GM18507 (cell line): Measurements from ENCODE around the gene BAHD1.

Source experiments
- DNase-seq: peaks from one replicate; pipeline ENCODE4 v3.0.0; 2011; ENCODE audit warnings: low read depth; ENCODE audit not compliant: insufficient read length; ENCODE audit errors: extremely low spot score
- FAIRE-seq: peaks from 2 replicates; lab custom pipeline; 2011; peaks lifted over from hg19 to GRCh38; lab: Jason Lieb, UNC

Gene BAHD1

DNA sequence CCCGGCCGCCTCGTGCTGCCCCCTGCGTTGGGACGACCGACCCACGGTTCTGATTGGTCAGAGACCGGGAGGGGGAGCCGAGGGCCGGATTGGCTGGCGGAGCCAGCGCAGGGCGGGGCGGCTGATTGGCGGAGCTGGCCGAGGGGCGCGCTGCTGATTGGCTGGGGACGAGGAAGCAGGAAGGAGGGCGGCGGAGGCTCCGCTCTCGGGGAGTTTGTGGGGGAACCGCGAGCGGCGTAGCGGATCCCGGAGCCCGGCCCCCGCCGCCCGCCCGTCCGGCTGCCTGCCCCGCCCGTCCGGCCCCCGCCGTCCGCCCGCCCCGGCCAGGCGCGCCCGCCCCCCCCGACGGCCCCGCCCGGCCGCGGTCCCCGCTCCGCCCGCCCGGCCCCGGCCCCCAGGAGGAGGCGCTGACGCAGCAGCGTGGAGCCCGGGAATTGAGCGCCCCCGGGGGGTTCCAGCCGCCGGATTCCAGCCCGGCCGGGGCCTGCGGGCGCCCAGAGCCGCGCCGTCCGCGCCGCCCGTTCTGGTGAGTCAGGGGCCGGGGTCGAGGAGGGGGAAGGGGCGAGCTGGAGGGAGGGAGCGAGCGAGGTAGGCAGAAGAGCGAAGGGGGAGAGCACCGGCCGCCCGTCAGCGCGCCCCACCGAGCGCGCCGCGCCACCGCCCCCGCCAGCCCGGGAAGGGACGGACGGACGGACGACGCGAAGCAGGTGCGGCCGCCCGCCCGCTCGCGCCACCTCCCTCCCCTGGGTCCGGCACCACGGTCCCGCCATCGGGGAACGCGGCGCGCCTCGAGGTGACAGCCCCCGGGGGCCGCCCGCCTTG is at the start of gene BAHD1:
Gene BAHD1 (plus strand): TSS at position 211 of the 822 bp plus-strand sequence. CDS start 17,512 bp downstream, outside the sequence.
- FAIRE-seq (peak; percentile 93), DNase-seq (peak; percentile 100)

DNA sequence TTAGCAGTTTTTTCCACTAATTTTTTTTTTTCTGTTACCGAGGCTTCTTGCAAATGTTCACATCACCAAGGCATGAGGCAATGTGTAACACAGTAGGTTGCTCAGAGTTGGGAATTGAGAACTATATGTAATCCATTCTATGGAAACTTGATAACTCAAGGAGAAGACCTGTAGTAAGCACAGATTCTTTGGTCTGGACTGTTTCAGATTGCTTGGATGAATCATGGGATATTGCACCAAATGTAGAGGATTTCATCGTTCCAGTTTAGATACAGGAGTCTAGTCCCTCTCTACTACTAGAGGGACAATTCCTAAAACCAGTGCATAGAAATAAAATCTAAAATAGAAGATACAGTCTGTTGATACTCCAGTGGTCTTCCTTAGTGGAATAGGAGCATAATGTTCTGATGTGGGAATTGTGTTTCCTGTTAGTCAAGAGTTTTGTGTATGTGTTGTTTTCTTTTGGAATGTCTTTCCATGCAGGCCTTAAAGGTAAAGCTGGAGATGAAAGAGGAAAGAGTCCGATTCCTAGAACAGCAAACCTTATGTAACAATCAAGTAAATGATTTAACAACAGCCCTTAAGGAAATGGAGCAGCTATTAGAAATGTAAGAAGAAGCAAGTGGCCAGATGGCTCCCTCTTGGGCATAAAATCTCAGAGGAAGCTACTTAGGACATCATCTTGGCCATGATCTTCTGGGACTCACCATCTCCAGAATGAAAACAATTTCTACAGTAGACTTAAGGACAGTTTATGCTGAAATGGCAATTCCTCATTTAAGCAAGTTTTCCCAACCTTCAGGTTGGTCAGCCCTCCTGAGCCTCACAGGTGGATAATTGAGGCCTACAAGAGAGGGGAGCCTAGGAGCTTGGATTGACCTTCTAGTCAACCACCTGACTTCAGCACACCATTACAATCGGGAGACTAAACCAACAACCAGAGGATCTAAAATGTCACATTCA is 47.5 kb upstream of the BAHD1 start:
- FAIRE-seq (no peak), DNase-seq (no peak)

DNA sequence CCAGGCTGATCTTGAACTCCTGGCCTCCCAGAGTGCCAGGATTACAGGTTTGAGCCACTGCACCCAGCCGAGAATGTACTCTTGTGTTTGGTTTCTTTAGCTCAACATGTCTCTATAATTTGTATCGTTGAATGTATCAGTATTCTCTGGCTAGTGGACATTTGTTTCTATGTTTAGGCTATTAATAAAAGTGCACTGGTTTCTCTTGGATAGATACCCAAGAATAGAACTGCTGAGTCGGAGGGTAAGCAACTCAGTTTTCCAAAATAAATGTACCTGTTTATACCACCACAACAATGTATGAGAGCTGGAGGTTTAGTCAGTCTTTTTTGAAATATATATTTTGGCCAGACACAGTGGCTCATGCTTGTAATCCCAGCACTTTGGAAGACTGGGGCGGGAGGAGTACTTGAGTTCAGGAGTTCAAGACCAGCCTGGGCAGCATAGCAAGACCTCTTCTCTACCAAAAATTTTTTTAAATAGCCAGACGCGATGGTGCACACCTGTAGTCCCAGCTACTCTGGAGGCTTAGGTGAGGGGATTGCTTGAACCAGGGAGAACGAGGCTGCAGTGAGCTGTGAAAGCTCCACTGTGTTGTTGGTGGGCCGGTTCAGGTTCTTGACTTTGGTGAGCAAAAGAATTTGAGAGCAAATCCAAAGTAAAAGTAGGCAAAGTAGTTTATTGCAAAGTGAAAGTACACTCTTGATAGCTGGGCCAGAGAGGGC is 42.9 kb upstream of the BAHD1 start:
- DNase-seq, result no peak
- FAIRE-seq, result no peak

DNA sequence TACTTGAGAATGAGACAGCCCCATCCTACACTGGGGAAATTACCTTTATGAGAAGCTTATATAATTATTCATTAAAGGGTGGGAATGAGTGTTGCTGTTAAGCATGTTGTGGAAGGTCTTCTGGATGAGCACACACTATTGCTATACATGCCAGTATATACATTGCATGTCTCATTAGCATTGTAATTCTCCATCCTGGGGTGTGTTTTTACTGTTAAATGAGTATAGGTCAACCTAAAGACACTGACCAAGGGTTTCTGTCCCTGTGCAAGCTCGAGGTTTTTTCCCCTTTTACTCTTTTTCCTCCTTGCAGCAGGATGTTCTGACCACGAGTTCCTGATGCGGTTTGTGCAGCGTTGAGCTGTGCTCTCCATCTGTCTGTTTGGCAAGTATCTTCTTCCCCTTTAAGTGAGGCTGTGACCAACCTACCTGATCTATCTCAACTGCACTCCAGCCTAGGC is 42.3 kb upstream of the BAHD1 start:
- DNase-seq (no peak), FAIRE-seq (peak; percentile 94)

DNA sequence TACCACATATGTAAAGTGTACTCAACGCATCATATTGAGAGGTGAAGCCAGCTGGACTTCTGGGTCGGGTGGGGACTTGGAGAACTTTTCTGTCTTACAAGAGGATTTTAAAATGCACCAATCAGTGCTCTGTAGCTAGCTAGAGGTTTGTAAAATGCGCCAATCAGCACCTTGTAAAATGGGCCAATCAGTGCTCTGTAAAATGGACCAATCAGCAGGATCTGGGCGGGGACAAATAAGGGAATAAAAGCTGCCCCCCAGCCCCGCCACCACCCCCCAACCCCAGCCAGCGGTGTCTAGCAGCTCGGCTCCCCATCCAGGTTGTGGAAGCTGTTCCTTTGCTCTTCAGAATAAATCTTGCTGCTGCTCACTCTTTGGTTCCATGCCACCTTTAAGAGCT is 41.4 kb upstream of the BAHD1 start:
- no peak for FAIRE-seq
- no peak for DNase-seq

DNA sequence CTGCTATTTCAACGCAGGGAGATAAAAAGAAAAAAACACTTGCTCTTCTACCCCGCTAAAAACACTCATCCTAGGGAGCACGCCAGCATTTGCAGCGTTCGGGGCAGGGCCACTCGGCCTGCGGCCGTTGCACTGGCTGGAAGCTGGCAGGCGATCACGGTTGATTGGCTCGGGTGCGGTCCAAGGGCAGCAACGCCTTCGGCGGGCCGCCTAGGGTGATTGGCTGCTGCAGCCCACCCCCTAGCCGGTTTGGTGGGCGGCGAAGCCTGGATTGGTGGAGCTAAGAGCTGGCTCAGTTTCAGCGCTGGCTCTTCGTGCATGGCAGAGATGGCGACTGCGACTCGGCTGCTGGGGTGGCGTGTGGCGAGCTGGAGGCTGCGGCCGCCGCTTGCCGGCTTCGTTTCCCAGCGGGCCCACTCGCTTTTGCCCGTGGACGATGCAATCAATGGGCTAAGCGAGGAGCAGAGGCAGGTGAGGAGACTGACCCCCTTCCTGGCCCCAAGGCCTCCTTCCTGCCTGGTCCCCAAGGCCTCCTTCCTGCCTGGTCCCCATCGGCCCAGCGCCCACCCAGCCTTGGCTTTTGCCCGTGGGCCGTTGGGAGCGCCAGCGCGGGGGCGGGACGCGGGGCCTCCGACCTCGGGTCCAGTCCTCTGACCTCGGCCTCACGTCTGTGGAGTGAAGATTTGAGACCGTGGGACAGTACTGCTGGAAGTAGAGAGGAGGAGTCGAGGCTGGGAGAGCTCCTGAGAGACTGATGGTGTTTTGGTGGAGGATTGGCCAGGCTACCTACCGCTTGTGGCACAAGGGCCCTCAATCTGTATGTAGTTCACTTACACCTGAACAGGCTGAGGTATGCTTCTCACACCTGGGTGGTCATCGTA is 35.0 kb upstream of the BAHD1 start, which contains the start of gene IVD:
Gene IVD (plus strand): TSS at position 295 of the 881 bp plus-strand sequence. CDS start 33 bp downstream, at position 328.
- DNase-seq (peak; percentile 93), FAIRE-seq (peak; percentile 99)

DNA sequence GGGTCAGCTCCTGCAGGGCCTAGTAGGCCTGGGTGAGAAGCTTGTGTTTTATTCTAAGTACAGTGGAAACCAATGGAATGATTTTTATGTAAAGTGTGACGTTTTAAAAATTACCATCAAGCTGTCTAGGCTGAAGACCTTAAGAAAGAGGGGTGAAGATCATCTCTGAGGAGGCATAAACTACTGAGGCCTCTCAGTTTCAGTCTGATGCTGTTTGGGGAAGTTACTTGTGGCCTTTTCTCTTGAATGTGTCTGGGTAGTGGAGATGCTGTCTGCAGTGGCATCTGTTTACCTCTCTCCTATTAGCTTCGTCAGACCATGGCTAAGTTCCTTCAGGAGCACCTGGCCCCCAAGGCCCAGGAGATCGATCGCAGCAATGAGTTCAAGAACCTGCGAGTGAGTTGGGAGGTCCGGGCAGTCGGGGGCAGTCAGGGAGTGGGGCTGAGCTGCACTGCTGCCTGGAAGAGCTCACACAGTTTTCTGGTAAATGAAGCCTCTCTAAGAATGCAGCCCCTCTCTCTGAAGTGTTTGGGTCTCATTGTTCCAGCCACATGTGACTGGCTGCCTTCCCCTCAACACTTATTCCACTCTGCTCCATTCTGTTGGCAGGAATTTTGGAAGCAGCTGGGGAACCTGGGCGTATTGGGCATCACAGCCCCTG is 33.3 kb upstream of the BAHD1 start:
- DNase-seq (no peak), FAIRE-seq (peak; percentile 92)

DNA sequence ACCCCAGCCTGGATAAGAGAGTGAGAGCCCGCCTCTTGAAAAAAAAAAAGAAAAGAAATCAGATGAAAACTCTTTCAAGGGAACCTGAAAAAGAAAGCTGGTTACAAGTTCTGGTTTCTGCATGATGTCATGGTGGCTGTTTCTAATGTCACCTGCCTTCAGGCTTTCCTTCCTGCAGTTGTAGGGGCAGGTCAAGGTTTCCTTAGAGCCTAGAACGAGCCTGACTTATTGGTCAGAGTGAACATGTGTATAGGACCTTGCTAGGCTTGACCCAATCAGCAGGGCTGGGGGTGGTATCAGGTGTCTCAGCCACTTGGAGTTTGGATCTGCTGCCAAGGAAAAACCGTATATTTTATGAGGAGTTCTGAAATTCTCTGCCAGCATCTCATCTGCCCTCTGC is 31.4 kb upstream of the BAHD1 start:
- DNase-seq, result no peak
- peak; percentile 46 for FAIRE-seq

DNA sequence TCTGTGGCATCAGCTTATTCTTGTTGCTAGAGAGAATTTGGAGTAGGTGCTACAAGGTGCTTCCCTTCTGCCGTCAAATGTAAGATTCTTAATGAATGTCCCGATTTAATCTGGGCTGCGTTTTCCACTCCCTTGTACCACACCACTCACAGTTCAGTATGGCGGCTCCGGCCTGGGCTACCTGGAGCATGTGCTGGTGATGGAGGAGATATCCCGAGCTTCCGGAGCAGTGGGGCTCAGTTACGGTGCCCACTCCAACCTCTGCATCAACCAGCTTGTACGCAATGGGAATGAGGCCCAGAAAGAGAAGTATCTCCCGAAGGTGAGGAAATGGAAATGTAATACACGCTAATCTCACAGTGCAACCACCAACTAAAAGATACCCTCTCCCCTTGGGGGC is 30.3 kb upstream of the BAHD1 start:
- no peak for FAIRE-seq
- no peak for DNase-seq

DNA sequence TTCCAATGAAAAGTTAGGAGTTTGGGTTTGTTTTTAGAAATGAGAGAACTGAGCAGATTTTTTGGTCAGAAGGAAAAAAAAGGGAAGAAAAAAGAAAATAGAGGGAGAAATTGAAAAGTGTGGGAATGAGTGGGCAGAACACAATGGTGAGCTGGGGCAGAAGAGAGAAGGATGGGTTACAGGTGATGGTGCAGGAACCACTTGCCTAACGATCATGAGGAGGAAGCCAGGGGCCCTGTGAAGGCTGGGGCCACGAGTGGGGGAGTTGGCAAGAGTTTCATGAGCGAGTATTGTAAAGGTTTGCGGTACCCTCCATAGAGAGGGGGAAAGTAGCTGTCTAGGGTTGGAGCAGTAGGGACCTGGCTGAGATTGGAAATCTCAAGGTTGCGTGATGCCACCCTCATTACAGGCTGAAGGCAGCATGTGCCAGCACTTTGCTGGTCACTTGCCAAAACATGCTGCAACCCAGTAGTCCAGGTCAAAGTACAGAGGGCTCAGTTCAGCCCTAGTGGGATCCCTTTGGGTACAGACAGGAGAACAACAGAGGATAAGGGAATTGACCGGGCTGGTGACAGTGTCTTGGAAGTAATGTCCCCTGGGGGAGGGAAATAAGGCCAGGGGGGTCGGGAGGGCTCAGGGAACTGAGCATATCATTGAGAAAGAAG is 28.5 kb upstream of the BAHD1 start:
- FAIRE-seq, result no peak
- DNase-seq, result no peak

DNA sequence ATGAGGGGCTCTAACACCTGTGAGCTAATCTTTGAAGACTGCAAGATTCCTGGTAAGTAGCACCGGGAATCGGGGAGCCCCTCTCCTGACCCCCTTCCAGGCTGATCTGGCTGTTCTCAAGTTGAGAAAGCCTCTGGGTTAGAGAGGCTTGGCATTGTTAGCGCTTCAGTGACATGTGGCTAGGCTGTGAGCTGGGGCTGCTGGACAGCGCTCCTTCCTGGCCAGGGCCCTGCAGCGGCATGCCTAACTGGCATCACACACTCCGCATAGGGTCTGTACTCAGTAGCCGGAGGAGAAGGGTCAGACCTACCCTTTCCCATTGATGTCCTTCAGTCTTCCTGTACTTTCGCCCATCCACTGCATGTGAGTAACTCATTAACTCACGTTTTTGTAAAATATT is 27.7 kb upstream of the BAHD1 start:
- FAIRE-seq (no peak), DNase-seq (no peak)

DNA sequence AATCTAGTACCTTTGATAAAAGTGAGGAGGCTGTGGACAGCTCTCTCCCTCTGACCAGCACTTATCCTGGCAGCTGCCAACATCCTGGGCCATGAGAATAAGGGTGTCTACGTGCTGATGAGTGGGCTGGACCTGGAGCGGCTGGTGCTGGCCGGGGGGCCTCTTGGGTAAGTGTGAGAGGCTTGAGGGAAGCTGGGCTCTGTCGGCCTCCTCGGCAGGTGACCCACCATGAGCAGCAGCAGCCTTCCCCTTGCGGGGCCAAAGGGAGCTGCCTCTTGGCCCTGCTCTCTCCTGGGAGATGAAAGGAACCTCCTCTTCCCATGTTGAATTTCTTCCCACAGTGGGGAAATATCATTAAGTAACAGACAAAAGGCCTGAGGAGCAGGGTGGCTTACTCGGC is 25.9 kb upstream of the BAHD1 start:
- DNase-seq (no peak), FAIRE-seq (no peak)

DNA sequence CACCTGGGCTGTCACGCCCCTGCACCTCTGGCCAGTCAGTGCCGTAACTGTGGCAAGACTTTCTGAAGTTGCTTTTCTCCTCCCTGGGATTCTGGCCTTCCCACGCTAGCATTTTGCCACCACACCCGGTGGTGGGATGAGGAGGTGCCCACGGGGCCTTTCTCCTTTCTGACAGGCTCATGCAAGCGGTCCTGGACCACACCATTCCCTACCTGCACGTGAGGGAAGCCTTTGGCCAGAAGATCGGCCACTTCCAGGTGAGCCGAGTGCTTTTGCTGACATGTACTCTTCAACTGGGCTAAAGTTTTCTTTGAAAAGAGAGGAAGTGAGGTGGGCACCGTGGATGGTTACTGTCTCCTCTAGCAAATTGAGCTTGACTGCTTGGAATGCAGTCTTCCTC is 25.5 kb upstream of the BAHD1 start:
- DNase-seq (no peak), FAIRE-seq (no peak)

DNA sequence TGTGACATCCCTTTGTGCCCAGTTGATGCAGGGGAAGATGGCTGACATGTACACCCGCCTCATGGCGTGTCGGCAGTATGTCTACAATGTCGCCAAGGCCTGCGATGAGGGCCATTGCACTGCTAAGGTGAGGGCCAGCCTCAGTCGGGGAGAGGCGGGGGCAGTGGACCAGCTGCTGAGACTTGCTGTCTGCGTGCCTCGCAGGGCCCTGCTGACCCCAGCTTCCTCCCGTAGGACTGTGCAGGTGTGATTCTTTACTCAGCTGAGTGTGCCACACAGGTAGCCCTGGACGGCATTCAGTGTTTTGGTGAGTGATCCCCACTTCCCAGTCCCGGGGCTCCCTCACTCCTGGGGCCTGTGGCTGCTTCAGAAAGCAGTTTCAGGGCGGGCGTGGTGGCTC is 24.7 kb upstream of the BAHD1 start:
- FAIRE-seq (no peak), DNase-seq (no peak)

DNA sequence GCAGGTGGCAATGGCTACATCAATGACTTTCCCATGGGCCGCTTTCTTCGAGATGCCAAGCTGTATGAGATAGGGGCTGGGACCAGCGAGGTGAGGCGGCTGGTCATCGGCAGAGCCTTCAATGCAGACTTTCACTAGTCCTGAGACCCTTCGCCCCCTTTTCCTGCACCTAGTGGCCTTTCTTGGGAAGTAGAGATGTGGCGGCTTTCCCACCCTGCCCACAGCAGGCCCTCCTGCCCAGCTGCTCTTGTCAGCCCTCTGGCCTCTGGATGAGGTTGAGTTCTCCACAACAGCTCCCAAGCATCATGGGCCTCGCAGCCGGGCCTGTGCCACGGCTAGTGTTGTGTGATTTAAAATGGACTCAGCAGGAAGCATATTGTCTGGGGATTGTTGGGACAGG is 22.6 kb upstream of the BAHD1 start:
- FAIRE-seq (no peak), DNase-seq (no peak)

DNA sequence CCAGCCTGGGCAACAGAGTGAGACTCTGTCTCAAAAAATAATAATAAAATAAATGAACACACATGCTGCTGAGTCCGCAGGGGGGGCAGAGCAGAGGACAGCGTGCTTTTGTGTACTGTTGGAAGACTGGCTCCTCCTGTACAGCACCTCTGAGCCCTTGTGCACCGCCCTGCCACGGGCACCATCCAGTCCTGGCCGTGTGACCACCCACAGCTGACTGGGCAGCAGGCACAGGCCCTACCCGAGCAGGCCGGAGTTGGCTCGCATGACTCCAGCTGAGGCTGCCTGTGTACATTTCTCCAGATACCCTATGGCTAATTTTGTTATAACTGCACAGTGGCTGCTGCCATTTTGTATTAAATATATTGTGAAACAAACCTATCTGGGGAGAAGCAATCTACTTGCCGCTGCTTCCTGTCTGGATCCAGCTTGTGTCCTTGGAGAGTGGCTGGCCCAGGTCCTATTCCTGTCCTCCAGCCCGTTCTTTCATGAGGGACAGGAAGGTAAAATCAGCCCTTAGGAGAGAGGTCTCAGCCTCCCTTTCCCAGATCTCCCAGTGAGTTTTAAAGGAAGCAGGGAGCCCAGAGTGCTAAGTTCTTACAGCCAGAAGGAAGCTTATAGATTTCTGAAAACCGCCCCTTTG is 20.6 kb upstream of the BAHD1 start:
- DNase-seq, result no peak
- FAIRE-seq, result no peak

DNA sequence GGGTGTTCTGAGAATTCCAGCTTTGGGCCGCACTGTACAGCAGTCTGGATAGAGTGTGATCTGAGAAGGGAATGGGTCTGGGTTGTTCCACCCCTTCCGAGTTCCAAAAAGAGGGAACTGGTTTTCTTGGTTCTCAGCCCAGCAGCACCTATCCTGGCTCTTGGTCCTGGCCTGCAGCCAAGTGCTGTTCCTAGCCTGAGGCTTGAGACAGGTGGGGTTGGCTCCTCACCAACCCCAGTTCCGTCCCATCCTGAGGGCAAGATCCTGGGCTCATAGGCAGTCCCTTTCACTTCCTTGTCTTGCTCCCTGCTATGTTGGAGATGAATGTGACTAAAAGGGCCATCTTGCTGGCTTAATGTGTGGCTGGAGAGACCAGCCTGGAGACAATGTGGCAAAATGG is 20.0 kb upstream of the BAHD1 start:
- no peak for FAIRE-seq
- no peak for DNase-seq
